Measurements from ENCODE around the gene NR2E3. TPM values are rescaled to one million over a fixed set of nuclear protein-coding genes. Genes with fewer than 3 reads are reported as not detected.
A peak's percentile ranks its signal among the peaks of the same experiment; 100 is the strongest.
"Not testable (repeated sequence)": the region's sequence is repeated elsewhere in the genome, so short reads cannot be mapped to it uniquely, and the experiment has no call there.

NR2E3 gene
- total and polyA plus RNA-seq, 9 of the 15 experiments (the other 6 are each of a cell fraction or from before 2014, with no cell fraction given) = not detected

DNA sequence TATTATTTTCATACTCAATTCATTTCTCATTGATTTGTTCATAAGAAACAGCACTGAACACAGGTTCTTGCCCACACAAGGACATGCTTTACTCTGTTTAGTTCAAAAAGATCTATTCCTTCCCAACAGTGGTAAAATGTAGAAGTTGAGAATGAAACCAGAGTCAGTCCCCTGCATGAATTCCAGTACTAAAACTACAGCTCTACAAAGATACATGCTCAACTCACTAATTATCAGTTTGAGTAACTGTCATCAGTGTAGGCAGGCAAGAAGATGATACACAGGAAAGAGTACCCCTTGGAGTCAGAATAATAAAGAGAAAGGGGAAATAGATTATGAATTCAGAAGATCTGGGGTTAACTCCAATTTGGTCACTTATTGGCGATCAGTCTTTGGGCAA lies 43.2 kb downstream of the NR2E3 start:
- Histone ChIP-seq H3K79me2 (ENCODE audit: control insufficient read depth, insufficient read depth, low read length) (no peaks in the 10 kb centered on the region), H3K4me1 (replicated peaks in 1 of 2; ENCODE audit: control insufficient read depth in 2 of 2, insufficient read depth in 2 of 2, low read length in 2 of 2) (no peaks in the 10 kb centered on the region), H3K27ac (ENCODE audit: extremely low read depth, low read depth, low read length) (no peak overlapping the region), H3K36me3 (ENCODE audit: control insufficient read depth, insufficient read depth, low read length) (peaks cover 4% of the 10 kb centered on the region; the same call in 1 of the 3 replicates), H3K9me3 (replicated peaks; ENCODE audit: control insufficient read depth, insufficient read depth, low read depth, low read length) (no peaks in the 10 kb centered on the region), H2AFZ (ENCODE audit: low read depth, low read length) (no peak overlapping the region), H3K27me3 (ENCODE audit: control insufficient read depth in 2 of 2, insufficient read depth in 2 of 2, low read length in 2 of 2) (no peaks in the 10 kb centered on the region), H4K20me1 (replicated peaks; ENCODE audit: control insufficient read depth, insufficient read depth, low read length) (no peaks in the 10 kb centered on the region), H3K4me2 (ENCODE audit: insufficient read depth, low read length) (no peak overlapping the region), H3K4me3 (no peak overlapping the region), H3K9me1 (ENCODE audit: control insufficient read depth, insufficient read depth, low read length) (no peaks in the 10 kb centered on the region), H3K9ac (ENCODE audit: insufficient read depth in 1 of 2, low read depth in 2 of 2, low read length in 2 of 2) (no peak overlapping the region)
- no TSS peak for BruUV-seq (replicated peaks)
- intact Hi-C loops (cut with micrococcal nuclease) (no loop called here), in situ Hi-C loops (cut with MboI) (no loop called here)
- CTCF ChIA-PET (ENCODE audit: low intra/inter-chr PET ratio) = no interaction called here
- ATAC-seq = no peak
- DNase-seq (ENCODE audit: extremely low read depth in 1 of 4, low spot score in 3 of 4) = no peak
- TF ChIP-seq NONO (IDR thresholded peaks at IDR 0.05; ENCODE audit: low read depth in 2 of 2, low read length in 1 of 2) (no peak), CAMTA2 (CRISPR knock-in tag; conservative IDR thresholded peaks at IDR 0.05) (no peak), ZNF444 (CRISPR knock-in tag; IDR thresholded peaks at IDR 0.05) (no peak), KDM5B (IDR thresholded peaks at IDR 0.05; ENCODE audit: insufficient replicate concordance, low read depth, low read length) (no peak), ZC3H4 (CRISPR knock-in tag; IDR thresholded peaks at IDR 0.05; ENCODE audit: borderline replicate concordance) (no peak), ZNF76 (CRISPR knock-in tag; IDR thresholded peaks at IDR 0.05; ENCODE audit: borderline replicate concordance) (no peak), ZNF707 (CRISPR knock-in tag; conservative IDR thresholded peaks at IDR 0.05) (no peak), CTBP1 (IDR thresholded peaks at IDR 0.05; ENCODE audit: borderline replicate concordance) (no peak), RFX5 (IDR thresholded peaks at IDR 0.05; ENCODE audit: low read depth, low read length) (no peak), KAT7 (CRISPR knock-in tag; IDR thresholded peaks at IDR 0.05; ENCODE audit: borderline replicate concordance) (no peak), NELFE (IDR thresholded peaks at IDR 0.05; ENCODE audit: insufficient read depth, insufficient read length) (no peak), ESRRB (CRISPR knock-in tag; IDR thresholded peaks at IDR 0.05; ENCODE audit: borderline replicate concordance) (no peak)
- TF ChIP-seq, protein P1, sequence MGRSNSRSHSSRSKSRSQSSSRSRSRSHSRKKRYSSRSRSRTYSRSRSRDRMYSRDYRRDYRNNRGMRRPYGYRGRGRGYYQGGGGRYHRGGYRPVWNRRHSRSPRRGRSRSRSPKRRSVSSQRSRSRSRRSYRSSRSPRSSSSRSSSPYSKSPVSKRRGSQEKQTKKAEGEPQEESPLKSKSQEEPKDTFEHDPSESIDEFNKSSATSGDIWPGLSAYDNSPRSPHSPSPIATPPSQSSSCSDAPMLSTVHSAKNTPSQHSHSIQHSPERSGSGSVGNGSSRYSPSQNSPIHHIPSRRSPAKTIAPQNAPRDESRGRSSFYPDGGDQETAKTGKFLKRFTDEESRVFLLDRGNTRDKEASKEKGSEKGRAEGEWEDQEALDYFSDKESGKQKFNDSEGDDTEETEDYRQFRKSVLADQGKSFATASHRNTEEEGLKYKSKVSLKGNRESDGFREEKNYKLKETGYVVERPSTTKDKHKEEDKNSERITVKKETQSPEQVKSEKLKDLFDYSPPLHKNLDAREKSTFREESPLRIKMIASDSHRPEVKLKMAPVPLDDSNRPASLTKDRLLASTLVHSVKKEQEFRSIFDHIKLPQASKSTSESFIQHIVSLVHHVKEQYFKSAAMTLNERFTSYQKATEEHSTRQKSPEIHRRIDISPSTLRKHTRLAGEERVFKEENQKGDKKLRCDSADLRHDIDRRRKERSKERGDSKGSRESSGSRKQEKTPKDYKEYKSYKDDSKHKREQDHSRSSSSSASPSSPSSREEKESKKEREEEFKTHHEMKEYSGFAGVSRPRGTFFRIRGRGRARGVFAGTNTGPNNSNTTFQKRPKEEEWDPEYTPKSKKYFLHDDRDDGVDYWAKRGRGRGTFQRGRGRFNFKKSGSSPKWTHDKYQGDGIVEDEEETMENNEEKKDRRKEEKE (IDR thresholded peaks at IDR 0.05; ENCODE audit: borderline replicate concordance in 1 of 2, control insufficient read depth in 1 of 2, low read depth in 2 of 2, low read length in 1 of 2) = no peak
- FAIRE-seq = peak; percentile 57
- WGBS (ENCODE audit: insufficient coverage, low coverage, missing lambda C conversion rate) = 63% methylated on average over 1 of the region's 1 CpG
- POLR2A ChIA-PET = no interaction called here

- DNase-seq (ENCODE audit: extremely low read depth in 1 of 4, low spot score in 3 of 4); in situ Hi-C loops (cut with MboI); H3K4me2 ChIP-seq (ENCODE audit: insufficient read depth, low read length); H3K4me1 ChIP-seq (replicated peaks in 1 of 2; ENCODE audit: control insufficient read depth in 2 of 2, insufficient read depth in 2 of 2, low read length in 2 of 2); BruUV-seq (replicated peaks); H3K9ac ChIP-seq (ENCODE audit: insufficient read depth in 1 of 2, low read depth in 2 of 2, low read length in 2 of 2); H3K27ac ChIP-seq (ENCODE audit: extremely low read depth, low read depth, low read length); H3K9me3 ChIP-seq (replicated peaks; ENCODE audit: control insufficient read depth, insufficient read depth, low read depth, low read length); H3K4me3 ChIP-seq; H3K36me3 ChIP-seq (ENCODE audit: control insufficient read depth, insufficient read depth, low read length); H2AFZ ChIP-seq (ENCODE audit: low read depth, low read length); H3K79me2 ChIP-seq (ENCODE audit: control insufficient read depth, insufficient read depth, low read length); CTCF ChIA-PET (ENCODE audit: low intra/inter-chr PET ratio); intact Hi-C loops (cut with micrococcal nuclease); POLR2A ChIA-PET; ATAC-seq; FAIRE-seq; H4K20me1 ChIP-seq (replicated peaks; ENCODE audit: control insufficient read depth, insufficient read depth, low read length); H3K27me3 ChIP-seq (ENCODE audit: control insufficient read depth in 2 of 2, insufficient read depth in 2 of 2, low read length in 2 of 2); H3K9me1 ChIP-seq (ENCODE audit: control insufficient read depth, insufficient read depth, low read length): not testable (repeated sequence)
- 92% methylated on average over 3 of the region's 4 CpGs for WGBS (ENCODE audit: insufficient coverage, low coverage, missing lambda C conversion rate)
Measured at GRCh38 chr15:71858232-71858631, 47.9 kb downstream of the NR2E3 start.

Measured in K562 (cell line).